Midbrain (tissue), 1 donor: ENCODE data around the gene TRAF3IP3.
"Not testable (repeated sequence)": the region's sequence is repeated elsewhere in the genome, so short reads cannot be mapped to it uniquely, and the experiment has no call there.

Source experiments
- DNase-seq: peaks from one replicate; lab custom pipeline; 2025; lab: John Stamatoyannopoulos, UW

TRAF3IP3 gene

GRCh38 chr1:209768354-209768774, 12.5 kb downstream of the TRAF3IP3 start:
- no peak for DNase-seq

- DNase-seq, result peak; percentile 12
Measured at GRCh38 chr1:209769171-209769904, 13.5 kb downstream of the TRAF3IP3 start.

GRCh38 chr1:209769971-209770370, 14.1 kb downstream of the TRAF3IP3 start:
- DNase-seq, result no peak

- no peak for DNase-seq
Measured at GRCh38 chr1:209770636-209771415, 15.0 kb downstream of the TRAF3IP3 start.

GRCh38 chr1:209772126-209772525, 16.3 kb downstream of the TRAF3IP3 start:
- DNase-seq, result no peak

GRCh38 chr1:209774592-209774991, 18.7 kb downstream of the TRAF3IP3 start:
- no peak for DNase-seq

- no peak for DNase-seq
Measured at GRCh38 chr1:209775678-209776077, 19.8 kb downstream of the TRAF3IP3 start.

GRCh38 chr1:209777587-209777986, 21.7 kb downstream of the TRAF3IP3 start:
- DNase-seq, result no peak

GRCh38 chr1:209778102-209778501, 22.2 kb downstream of the TRAF3IP3 start:
- DNase-seq, result no peak

- no peak for DNase-seq
Measured at GRCh38 chr1:209780268-209780667, 24.4 kb downstream of the TRAF3IP3 start.

- DNase-seq, result no peak
Measured at GRCh38 chr1:209783386-209783785, 27.5 kb downstream of the TRAF3IP3 start.

GRCh38 chr1:209784265-209785169, 28.7 kb downstream of the TRAF3IP3 start, which contains the start of gene C1orf74:
C1orf74 (minus strand) TSS chr1:209784559; CDS start chr1:209783634, 925 bp downstream.
- peak; percentile 97 for DNase-seq

GRCh38 chr1:209785592-209785991, 29.7 kb downstream of the TRAF3IP3 start:
- no peak for DNase-seq

GRCh38 chr1:209786146-209786545, 30.3 kb downstream of the TRAF3IP3 start:
- no peak for DNase-seq

- no peak for DNase-seq
Measured at GRCh38 chr1:209787551-209787950, 31.7 kb downstream of the TRAF3IP3 start.

GRCh38 chr1:209789245-209789644, 33.4 kb downstream of the TRAF3IP3 start:
- DNase-seq, result no peak

- no peak for DNase-seq
Measured at GRCh38 chr1:209790286-209791193, 34.7 kb downstream of the TRAF3IP3 start.

GRCh38 chr1:209791920-209792319, 36.1 kb downstream of the TRAF3IP3 start:
- DNase-seq, result no peak

- DNase-seq, result not testable (repeated sequence)
Measured at GRCh38 chr1:209793711-209794110, 37.9 kb downstream of the TRAF3IP3 start.

- no peak for DNase-seq
Measured at GRCh38 chr1:209797978-209798639, 42.3 kb downstream of the TRAF3IP3 start.
